HuH-7 (cell line): ENCODE results near the gene PAPSS1.
A peak's percentile ranks its signal among the peaks of the same experiment; 100 is the strongest.
"Not testable (repeated sequence)": the region's sequence is repeated elsewhere in the genome, so short reads cannot be mapped to it uniquely, and the experiment has no call there.

Experiments
- DNase-seq: peaks from one replicate; pipeline ENCODE4 v3.0.0; 2011; ENCODE audit warnings: low spot score

The PAPSS1 gene

GRCh38 chr4:107719922-107720722 lies at the start of gene PAPSS1:
PAPSS1 (minus strand) TSS chr4:107720234; CDS start chr4:107720179, 55 bp downstream.
- peak; percentile 80 for DNase-seq

GRCh38 chr4:107760281-107760947 lies 40.4 kb upstream of the PAPSS1 start:
- peak; percentile 1 for DNase-seq

GRCh38 chr4:107757864-107758476 lies 37.9 kb upstream of the PAPSS1 start:
- DNase-seq: no peak

- no peak for DNase-seq
These were observed 37.2 kb upstream of the PAPSS1 start for GRCh38 chr4:107757283-107757682.

- no peak for DNase-seq
These were observed 35.9 kb upstream of the PAPSS1 start for GRCh38 chr4:107755841-107756356.

- no peak for DNase-seq
These were observed 31.6 kb upstream of the PAPSS1 start for GRCh38 chr4:107751670-107752069.

GRCh38 chr4:107747748-107748486 lies 27.9 kb upstream of the PAPSS1 start:
- no peak for DNase-seq

GRCh38 chr4:107746161-107746560 lies 26.1 kb upstream of the PAPSS1 start:
- DNase-seq: no peak

GRCh38 chr4:107744532-107744931 lies 24.5 kb upstream of the PAPSS1 start:
- DNase-seq: no peak

GRCh38 chr4:107743532-107743931 lies 23.5 kb upstream of the PAPSS1 start:
- no peak for DNase-seq

GRCh38 chr4:107742791-107743190 lies 22.8 kb upstream of the PAPSS1 start:
- no peak for DNase-seq

GRCh38 chr4:107742196-107742595 lies 22.2 kb upstream of the PAPSS1 start:
- no peak for DNase-seq

- DNase-seq: no peak
These were observed 21.1 kb upstream of the PAPSS1 start for GRCh38 chr4:107740950-107741701.

- DNase-seq: no peak
These were observed 20.3 kb upstream of the PAPSS1 start for GRCh38 chr4:107740381-107740780.

GRCh38 chr4:107737450-107737849 lies 17.4 kb upstream of the PAPSS1 start:
- DNase-seq: no peak

GRCh38 chr4:107736924-107737448 lies 17.0 kb upstream of the PAPSS1 start:
- DNase-seq: peak; percentile 41

- DNase-seq: no peak
These were observed 16.0 kb upstream of the PAPSS1 start for GRCh38 chr4:107736037-107736436.

- DNase-seq: no peak
These were observed 14.1 kb upstream of the PAPSS1 start for GRCh38 chr4:107734120-107734519.

- DNase-seq: no peak
These were observed 13.4 kb upstream of the PAPSS1 start for GRCh38 chr4:107733431-107733925.

GRCh38 chr4:107729050-107729449 lies 9.0 kb upstream of the PAPSS1 start:
- DNase-seq: not testable (repeated sequence)
